ENCODE data around the gene MT1G.

Gene MT1G

DNA sequence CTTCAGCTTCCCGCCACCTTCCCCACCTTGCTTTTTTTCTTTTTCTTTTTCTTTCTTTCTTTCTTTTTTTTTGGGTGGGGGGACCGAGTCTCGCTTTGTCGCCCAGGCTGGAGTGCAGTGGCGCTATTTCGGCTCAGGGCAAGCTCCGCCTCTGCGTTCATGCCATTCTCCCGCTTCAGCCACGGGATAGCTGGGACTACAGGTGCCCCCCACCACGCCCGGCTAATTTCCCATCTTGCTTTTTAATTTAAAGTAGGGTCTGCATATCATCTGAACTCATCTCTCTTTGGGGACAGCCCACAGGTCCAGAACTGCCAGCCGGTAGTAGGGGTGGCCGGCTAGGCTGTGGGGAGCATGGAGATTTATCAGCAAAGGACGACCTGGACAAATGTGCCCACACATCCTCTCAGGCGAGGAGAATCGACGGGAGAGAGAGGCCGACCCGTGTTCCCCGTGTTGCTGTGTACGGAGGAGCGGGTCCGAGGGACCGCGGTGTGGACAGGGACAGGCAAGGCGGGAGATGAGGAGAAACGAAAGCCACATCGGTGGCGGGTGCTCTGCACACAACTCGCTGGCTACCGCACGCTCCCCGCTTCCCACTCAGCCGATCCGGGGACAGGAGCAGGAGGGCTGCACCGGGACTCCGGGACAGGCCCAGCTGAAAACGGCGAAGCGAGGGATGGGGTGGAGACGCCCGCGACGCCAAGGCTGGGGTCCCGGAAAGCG, 33.0 kb downstream of the MT1G start:
- TF ChIP-seq, protein P1, sequence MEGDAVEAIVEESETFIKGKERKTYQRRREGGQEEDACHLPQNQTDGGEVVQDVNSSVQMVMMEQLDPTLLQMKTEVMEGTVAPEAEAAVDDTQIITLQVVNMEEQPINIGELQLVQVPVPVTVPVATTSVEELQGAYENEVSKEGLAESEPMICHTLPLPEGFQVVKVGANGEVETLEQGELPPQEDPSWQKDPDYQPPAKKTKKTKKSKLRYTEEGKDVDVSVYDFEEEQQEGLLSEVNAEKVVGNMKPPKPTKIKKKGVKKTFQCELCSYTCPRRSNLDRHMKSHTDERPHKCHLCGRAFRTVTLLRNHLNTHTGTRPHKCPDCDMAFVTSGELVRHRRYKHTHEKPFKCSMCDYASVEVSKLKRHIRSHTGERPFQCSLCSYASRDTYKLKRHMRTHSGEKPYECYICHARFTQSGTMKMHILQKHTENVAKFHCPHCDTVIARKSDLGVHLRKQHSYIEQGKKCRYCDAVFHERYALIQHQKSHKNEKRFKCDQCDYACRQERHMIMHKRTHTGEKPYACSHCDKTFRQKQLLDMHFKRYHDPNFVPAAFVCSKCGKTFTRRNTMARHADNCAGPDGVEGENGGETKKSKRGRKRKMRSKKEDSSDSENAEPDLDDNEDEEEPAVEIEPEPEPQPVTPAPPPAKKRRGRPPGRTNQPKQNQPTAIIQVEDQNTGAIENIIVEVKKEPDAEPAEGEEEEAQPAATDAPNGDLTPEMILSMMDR (conservative IDR thresholded peaks at IDR 0.05; ENCODE audit: control insufficient read depth, insufficient read depth, low read depth, low read length) = no peak
- H3K4me3 ChIP-seq (ENCODE audit: control insufficient read depth, low read depth, low read length) = no peak overlapping the region
- DNase-seq (ENCODE audit: low read depth) = no peak

DNA sequence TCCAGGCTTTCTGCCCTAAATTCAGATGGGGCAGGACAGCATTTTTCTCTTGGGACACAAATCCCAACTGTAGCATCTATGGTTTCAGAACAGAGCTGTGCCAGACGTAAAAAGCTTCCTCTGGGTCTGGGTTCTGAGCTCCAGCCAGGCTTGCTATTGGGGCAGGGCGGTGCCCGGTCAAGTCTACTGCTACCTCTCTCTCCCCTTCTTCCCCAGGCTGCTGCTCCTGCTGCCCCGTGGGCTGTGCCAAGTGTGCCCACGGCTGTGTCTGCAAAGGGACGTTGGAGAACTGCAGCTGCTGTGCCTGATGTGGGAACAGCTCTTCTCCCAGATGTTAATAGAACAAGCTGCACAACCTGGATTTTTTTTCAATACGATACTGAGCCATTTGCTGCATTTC, 34.3 kb downstream of the MT1G start:
- DNase-seq (ENCODE audit: low read depth) = no peak
- TF ChIP-seq, protein P1 (conservative IDR thresholded peaks at IDR 0.05; ENCODE audit: control insufficient read depth, insufficient read depth, low read depth, low read length) = no peak
- H3K4me3 ChIP-seq (ENCODE audit: control insufficient read depth, low read depth, low read length) = no peak overlapping the region

DNA sequence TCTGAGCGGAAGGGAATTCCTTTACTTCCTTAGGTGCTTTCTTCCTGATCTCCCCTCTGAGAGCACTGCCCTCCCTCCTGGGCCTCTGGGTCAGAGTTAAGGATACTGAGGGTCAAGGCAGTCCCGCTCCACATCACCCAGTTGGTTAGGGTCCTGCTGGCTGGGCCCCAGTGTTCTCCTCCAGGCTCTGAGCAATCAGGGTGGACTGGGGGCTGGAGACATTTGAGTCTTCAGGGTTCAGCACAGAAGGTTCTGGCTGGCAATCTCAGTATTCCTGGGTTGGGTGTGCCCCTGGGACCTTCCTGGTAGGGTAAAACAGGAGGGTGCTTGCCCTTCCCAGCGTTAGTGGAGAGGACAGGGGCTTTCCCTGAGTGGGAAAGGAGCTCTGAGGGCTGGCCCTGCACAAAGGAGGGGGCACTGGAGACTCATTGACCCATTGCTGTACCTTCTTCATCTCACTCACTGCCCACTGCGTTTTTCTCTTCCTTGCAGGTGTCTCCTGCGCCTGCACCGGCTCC, 35.0 kb downstream of the MT1G start:
- TF ChIP-seq, protein P1 (conservative IDR thresholded peaks at IDR 0.05; ENCODE audit: control insufficient read depth, insufficient read depth, low read depth, low read length) = no peak

DNA sequence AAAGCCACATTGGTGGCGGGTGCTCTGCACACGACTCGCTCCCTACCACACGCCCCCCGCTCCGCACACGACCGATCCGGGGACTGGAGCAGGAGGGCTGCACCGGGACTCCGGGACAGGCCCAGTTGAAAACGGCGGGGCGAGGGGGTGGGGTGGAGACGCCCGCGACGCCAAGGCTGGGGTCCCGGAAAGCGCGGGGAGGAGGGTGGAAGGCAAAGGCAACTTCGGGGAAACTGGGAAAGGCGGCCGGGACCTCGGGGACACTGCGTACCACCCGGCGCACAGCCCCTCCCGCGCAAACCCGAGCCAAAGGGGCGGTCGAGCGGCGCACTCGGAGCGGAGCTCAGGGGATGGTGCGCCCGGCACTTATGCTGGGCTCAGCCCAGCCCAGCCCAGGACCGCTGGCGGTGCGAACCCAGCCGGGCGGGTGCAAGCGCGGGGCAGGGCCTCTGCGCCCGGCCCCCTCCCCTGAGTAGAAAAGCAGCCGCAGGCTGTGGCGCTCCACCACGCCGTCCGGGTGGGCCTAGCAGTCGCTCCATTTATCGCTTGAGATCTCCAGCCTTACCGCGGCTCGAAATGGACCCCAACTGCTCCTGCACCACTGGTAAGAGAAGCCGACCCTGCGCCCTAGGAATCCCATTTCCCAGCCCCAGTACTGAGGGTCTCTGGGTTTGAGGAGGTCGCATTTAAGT, 35.6 kb downstream of the MT1G start, which contains the start of gene MT1M:
Gene MT1M (plus strand): TSS at position 504 of the 692 bp plus-strand sequence. CDS start 73 bp downstream, at position 577.
- TF ChIP-seq, protein P1 (conservative IDR thresholded peaks at IDR 0.05; ENCODE audit: control insufficient read depth, insufficient read depth, low read depth, low read length) = no peak
- DNase-seq (ENCODE audit: low read depth) = no peak
- peak within 1 kb of the TSS; percentile 35 for H3K4me3 ChIP-seq (ENCODE audit: control insufficient read depth, low read depth, low read length)

More for the DNA sequence above, 35.0 kb downstream of the MT1G start:
- no peak for DNase-seq (ENCODE audit: low read depth)
- H3K4me3 ChIP-seq (ENCODE audit: control insufficient read depth, low read depth, low read length) = peak overlapping the region; percentile 35

DNA sequence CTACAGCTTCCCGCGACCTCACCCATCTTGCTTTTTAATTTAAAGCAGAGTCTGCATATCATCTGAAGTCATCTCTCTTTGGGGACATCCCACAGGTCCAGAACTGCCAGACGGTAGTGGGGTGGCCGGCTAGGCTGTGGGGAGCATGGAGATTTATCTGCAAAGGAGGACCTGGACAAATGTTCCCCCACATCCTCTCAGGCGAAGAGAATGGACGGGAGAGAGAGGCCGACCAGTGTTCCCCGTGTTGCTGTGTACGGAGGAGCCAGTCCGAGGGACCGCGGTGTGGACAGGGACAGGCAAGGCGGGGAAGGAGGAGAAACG, 36.1 kb downstream of the MT1G start:
- DNase-seq (ENCODE audit: low read depth) = no peak
- H3K4me3 ChIP-seq (ENCODE audit: control insufficient read depth, low read depth, low read length) = peak overlapping the region; percentile 35
- TF ChIP-seq, protein P1 (conservative IDR thresholded peaks at IDR 0.05; ENCODE audit: control insufficient read depth, insufficient read depth, low read depth, low read length) = no peak

DNA sequence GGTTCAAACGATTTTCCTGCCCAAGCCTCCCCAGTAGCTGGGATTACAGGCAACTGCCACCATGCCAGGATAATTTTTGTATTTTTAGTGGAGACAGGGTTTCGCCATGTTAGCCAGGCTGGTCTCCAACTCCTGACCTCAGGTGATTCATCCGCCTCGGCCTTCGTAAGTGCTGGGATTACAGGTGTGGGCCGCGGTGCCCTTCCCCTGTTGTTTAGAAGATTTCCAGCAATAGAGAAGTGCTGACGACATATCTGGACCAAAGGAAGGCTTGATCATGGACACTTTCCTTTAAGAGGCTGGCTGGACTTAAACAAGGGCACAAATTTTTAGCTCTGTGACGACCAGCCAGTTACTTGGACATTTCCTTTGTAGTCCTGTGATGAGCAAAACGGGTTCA, 36.7 kb downstream of the MT1G start:
- no peak for DNase-seq (ENCODE audit: low read depth)
- H3K4me3 ChIP-seq (ENCODE audit: control insufficient read depth, low read depth, low read length) = no peak overlapping the region
- TF ChIP-seq, protein P1 (conservative IDR thresholded peaks at IDR 0.05; ENCODE audit: control insufficient read depth, insufficient read depth, low read depth, low read length) = no peak
